Mucosa of gallbladder (tissue), 1 donor: Measurements from ENCODE around the gene RAD54L2. TPM values are rescaled to one million over a fixed set of nuclear protein-coding genes. Genes with fewer than 3 reads are reported as not detected.
"Not testable (repeated sequence)": the region's sequence is repeated elsewhere in the genome, so short reads cannot be mapped to it uniquely, and the experiment has no call there.

Source experiments
- DNase-seq: peaks from one replicate; pipeline ENCODE4 v3.0.0-alpha.2; 2020; ENCODE audit warnings: low spot score
- total RNA-seq: library from RNA; stranded (reverse); gene quantifications from one replicate; pipeline ENCODE4 v1.2.1, GENCODE V29; 2021
- donor health status: DM: no; HTN: no; CAD: no.

RAD54L2 gene
- total RNA-seq = 19.4 TPM

- peak; percentile 76 for DNase-seq
Measured at GRCh38 chr3:51538459-51539290, at the start of gene RAD54L2. RAD54L2 (plus strand) TSS chr3:51538719; CDS start chr3:51590421, 51,702 bp downstream.

- DNase-seq = peak; percentile 94
Measured at GRCh38 chr3:51498876-51499738, 39.4 kb upstream of the RAD54L2 start.

GRCh38 chr3:51500632-51501131 lies 37.8 kb upstream of the RAD54L2 start:
- no peak for DNase-seq

- peak; percentile 82 for DNase-seq
Measured at GRCh38 chr3:51501833-51502561, 36.5 kb upstream of the RAD54L2 start.

- no peak for DNase-seq
Measured at GRCh38 chr3:51502562-51502910, 36.0 kb upstream of the RAD54L2 start.

GRCh38 chr3:51503007-51503406 lies 35.5 kb upstream of the RAD54L2 start:
- DNase-seq = no peak

GRCh38 chr3:51508255-51508654 lies 30.3 kb upstream of the RAD54L2 start:
- DNase-seq = no peak

GRCh38 chr3:51510996-51511395 lies 27.5 kb upstream of the RAD54L2 start:
- no peak for DNase-seq

- DNase-seq = no peak
Measured at GRCh38 chr3:51514210-51514609, 24.3 kb upstream of the RAD54L2 start.

GRCh38 chr3:51519848-51520247 lies 18.7 kb upstream of the RAD54L2 start:
- no peak for DNase-seq

- DNase-seq = not testable (repeated sequence)
Measured at GRCh38 chr3:51520906-51521730, 17.4 kb upstream of the RAD54L2 start.

- no peak for DNase-seq
Measured at GRCh38 chr3:51522273-51522962, 16.1 kb upstream of the RAD54L2 start.

GRCh38 chr3:51524874-51525273 lies 13.6 kb upstream of the RAD54L2 start:
- not testable (repeated sequence) for DNase-seq

- no peak for DNase-seq
Measured at GRCh38 chr3:51530485-51530884, 8.0 kb upstream of the RAD54L2 start.

- no peak for DNase-seq
Measured at GRCh38 chr3:51535146-51536019, 3.1 kb upstream of the RAD54L2 start.

GRCh38 chr3:51537631-51538030 lies 888 bp upstream of the RAD54L2 start:
- DNase-seq = not testable (repeated sequence)

- DNase-seq = no peak
Measured at GRCh38 chr3:51538115-51538458, 432 bp upstream of the RAD54L2 start.

- DNase-seq = no peak
Measured at GRCh38 chr3:51539291-51539941, 897 bp downstream of the RAD54L2 start.

GRCh38 chr3:51542596-51542995 lies 4.1 kb downstream of the RAD54L2 start:
- not testable (repeated sequence) for DNase-seq
